Activated CD4-positive, alpha-beta T cell treated with anti-CD3 and anti-CD28 coated beads, Interleukin-2, amount 50 U/mL, for 4 hours (primary cell): ENCODE measurements around the gene SLC25A22.

Experiments used
- DNase-seq, 2 experiments: peaks; one replicate each; pipeline ENCODE4 v3.0.0-alpha.2; 2020

SLC25A22 gene

DNA sequence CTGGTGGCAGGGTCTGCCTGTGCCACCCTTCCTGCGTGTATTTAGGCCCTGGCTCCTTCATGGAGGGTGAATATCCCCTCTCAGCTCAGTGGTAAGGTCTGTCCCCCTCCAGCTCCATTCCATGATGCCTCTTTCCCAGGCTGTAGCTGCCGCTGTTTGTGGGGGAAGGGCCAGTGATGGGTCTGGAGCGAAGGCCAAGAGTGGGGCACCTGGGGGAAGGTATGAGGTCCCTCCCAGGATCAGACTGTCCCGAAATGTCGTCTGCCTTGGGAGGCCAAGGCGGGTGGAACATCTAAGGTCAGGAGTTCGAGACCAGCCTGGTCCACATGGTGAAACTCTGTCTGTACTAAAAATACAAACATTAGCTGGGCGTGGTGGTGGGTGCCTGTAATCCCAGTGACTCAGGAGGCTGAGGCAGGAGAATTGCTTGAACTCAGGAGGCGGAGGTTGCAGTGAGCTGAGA, 35.8 kb upstream of the SLC25A22 start:
- DNase-seq, result no peak

- DNase-seq, result no peak
Measured at GRCh38 chr11:833114-833791, 35.2 kb upstream of the SLC25A22 start.

DNA sequence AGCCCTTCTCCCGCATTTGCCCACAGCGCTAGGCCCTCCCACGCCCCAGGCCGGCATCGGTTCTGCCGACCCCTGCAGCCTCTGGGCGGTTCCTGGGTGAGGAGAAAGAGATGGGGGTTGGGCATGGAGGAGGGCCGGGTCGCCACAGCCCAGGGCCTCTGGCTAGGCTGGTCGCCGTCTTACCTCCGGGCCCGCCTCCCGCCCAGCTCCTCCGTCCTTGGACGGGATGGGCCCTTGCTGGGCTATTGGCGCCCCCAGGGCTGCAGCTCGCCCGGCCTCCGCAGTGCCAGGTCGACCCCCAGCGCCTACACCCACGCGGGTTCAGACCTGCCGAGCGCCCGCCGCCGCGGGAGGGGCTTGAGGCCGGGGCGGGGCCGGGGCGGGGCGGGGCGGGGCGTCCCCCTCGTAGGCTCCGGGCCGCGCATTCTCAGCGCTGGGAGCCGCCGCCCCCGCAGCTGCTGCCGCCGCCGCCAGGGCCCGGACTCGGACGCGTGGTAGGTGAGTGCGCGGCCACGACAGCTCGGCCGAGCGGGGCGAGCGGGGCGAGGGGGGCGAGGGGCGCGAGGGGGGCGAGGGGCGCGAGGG, 34.5 kb upstream of the SLC25A22 start, which contains the start of gene CD151:
Gene CD151, plus strand, starts transcription at position 424 of the 585 bp plus-strand sequence. CDS start 3,118 bp downstream, outside the sequence.
- DNase-seq, result no peak

- no peak for DNase-seq
Measured at GRCh38 chr11:831961-832528, 34.0 kb upstream of the SLC25A22 start.

- no peak for DNase-seq
Measured at GRCh38 chr11:831118-831864, 33.2 kb upstream of the SLC25A22 start.

- DNase-seq, result no peak
Measured at GRCh38 chr11:830295-831117, 32.4 kb upstream of the SLC25A22 start.

DNA sequence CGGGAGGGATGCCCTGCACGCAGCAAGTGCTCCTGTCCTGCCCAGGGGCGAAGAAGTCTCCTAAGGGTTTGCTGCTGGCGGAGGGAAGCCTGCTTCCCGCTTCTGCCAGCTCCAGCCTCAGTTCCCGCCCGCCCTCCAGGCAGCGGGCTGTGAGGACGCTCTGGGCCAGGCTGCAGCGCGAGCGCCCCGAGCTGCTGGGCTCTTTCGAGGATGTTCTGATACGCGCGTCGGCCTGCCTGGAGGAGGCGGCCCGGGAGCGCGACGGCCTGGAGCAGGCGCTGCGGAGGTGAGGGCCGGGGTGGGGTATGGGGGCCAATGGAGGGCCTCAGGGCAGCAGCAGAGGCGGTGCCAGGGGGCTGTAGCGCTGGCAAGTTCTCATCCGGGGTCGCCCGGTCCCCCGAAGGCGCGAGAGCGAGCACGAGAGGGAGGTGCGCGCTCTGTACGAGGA, 31.8 kb upstream of the SLC25A22 start:
- no peak for DNase-seq

GRCh38 chr11:829176-829846, 31.2 kb upstream of the SLC25A22 start:
- no peak for DNase-seq

GRCh38 chr11:828506-829175, 30.6 kb upstream of the SLC25A22 start:
- DNase-seq, result no peak

GRCh38 chr11:827897-828192, 29.8 kb upstream of the SLC25A22 start, which contains the start of gene CRACR2B:
TSS of gene CRACR2B (plus strand) at chr11:827919. CDS start at chr11:828608, 689 bp downstream.
- DNase-seq, result no peak

DNA sequence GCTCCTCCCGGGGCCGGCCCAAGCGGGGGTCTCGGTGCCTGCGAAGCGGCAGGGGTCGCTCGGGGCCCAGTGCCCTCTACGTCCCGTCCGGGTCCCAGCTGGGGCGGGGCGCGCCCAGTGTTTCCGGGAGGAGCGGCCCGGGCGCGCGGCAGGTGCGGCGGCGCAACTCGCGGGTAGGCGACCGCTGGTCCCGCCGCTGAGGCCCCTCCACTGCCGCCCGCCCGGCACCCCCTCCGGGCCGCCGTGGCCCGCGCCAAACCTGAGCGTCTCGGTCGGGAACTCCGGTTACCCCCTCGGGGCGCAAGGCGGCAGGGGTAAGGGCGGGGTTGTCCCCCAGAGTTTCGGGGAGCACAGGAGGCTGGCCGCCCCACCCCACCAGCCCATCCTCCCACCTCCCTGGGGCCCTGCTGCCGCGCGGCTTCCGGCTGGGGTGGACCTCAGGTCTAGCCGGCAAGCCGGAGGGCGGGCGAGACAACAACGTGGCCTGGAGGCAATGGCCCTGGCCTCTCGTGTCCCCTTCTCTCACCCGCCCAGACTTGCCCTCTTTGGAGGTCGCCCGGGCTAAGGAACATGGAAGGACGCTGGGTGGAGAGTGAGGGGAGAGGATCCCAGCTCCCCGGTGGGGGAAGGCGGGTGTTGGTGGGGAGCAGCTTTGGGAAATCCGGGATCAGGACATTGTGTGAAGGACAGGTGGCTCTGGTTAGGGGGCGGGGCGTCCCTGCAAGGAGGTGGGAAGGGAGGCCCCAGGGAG, 29.2 kb upstream of the SLC25A22 start:
- no peak for DNase-seq

DNA sequence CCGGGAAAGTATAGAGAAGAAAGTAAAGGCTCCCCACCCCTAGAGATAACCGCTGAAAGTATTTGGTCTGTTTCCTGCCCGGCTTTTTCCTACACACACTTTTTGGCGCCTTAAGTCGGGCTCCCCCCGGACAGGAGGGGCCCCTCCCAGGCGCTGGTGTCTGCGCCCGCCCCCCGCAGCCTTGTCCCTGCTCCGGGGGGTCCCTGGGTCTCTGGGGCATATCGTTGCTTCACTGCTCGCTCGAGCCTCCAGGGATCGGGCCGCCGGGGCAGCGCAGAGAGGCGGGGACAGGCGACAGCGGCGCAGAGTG, 28.7 kb upstream of the SLC25A22 start:
- no peak for DNase-seq

DNA sequence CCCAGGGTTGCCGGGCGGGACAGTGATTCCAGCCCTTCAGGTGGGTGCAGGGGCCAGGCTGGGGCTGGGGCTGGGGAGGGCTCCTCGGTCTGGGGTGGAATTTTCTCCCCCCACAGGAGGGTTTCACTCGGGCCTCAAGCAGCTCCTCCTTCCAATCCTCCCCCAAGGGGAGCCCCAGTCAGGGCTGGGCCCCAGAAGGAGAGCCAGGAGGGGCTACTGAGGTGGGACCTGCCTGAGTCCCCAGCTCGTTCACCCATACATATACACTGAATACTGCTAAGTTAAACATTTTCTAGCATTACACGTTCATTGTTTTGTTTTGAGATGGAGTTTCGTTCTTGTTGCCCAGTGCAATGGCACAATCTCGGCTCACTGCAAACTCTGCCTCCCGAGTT, 28.1 kb upstream of the SLC25A22 start:
- DNase-seq, result no peak

GRCh38 chr11:825366-826226, 27.5 kb upstream of the SLC25A22 start:
- DNase-seq, result no peak

- DNase-seq, result no peak
Measured at GRCh38 chr11:824942-825341, 26.9 kb upstream of the SLC25A22 start.

- DNase-seq, result no peak
Measured at GRCh38 chr11:824292-824880, 26.3 kb upstream of the SLC25A22 start.

DNA sequence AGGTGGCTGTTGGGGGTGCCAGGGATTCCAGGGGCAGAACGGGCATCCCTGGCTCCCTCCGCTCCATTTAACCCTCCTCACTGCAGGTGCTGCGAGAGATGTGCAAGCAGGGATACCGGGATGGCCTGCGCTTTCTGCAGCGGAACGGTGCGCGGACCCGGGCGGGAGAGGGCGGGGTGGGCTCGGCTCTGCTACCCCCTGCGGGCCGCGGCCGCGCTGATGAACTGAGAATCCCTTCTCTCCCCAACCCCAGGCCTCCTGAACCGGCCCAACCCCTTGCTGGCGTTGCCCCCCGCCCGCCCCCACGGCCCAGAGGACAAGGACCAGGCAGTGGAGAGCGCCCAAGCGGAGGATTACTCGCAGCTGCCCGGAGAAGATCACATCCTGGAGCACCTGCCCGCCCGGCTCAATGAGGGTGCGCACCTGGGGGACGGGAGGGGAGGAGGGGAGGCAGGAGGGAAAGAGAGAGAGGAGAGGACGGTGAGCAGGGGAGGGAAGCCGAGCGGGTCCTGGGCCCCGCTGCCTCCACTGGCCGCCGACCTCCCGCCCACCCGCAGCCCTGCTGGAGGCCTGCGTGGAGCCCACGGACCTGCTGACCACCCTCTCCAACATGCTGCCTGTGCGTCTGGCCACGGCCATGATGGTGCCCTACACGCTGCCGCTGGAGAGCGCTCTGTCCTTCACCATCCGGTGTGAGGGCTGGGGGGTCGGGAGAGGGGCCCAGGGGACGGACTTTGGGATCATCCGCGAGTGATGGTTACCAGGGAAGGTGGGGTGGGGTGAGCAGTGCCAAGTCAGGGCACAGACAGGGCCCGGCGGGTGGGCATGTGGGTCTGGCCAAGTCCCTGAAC, 25.6 kb upstream of the SLC25A22 start:
- no peak for DNase-seq
